HG03460 (cell line): ENCODE results near the gene HPRT1.
"Not testable (repeated sequence)": the region's sequence is repeated elsewhere in the genome, so short reads cannot be mapped to it uniquely, and the experiment has no call there.

Source experiments
- ATAC-seq: cut with Tn5 transposase; IDR thresholded peaks from one replicate; pipeline ENCODE4 v1.9.1; 2021; ENCODE audit not compliant: unreplicated experiment

Gene HPRT1, protein sequence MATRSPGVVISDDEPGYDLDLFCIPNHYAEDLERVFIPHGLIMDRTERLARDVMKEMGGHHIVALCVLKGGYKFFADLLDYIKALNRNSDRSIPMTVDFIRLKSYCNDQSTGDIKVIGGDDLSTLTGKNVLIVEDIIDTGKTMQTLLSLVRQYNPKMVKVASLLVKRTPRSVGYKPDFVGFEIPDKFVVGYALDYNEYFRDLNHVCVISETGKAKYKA

DNA sequence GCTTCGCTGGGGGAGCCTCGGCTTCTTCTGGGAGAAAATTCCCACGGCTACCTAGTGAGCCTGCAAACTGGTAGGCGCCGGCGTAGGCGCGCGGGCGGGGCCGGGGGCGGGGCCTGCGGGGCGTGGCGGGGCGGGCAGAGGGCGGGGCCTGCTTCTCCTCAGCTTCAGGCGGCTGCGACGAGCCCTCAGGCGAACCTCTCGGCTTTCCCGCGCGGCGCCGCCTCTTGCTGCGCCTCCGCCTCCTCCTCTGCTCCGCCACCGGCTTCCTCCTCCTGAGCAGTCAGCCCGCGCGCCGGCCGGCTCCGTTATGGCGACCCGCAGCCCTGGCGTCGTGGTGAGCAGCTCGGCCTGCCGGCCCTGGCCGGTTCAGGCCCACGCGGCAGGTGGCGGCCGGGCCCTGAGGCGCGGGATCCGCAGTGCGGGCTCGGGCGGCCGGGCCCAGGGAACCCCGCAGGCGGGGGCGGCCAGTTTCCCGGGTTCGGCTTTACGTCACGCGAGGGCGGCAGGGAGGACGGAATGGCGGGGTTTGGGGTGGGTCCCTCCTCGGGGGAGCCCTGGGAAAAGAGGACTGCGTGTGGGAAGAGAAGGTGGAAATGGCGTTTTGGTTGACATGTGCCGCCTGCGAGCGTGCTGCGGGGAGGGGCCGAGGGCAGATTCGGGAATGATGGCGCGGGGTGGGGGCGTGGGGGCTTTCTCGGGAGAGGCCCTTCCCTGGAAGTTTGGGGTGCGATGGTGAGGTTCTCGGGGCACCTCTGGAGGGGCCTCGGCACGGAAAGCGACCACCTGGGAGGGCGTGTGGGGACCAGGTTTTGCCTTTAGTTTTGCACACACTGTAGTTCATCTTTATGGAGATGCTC, at the start of gene HPRT1:
Gene HPRT1 (plus strand): TSS at position 161 of the 857 bp plus-strand sequence. CDS start 147 bp downstream, at position 308.
- peak; percentile 85 for ATAC-seq

GRCh38 chrX:134416087-134416486, 43.9 kb upstream of the HPRT1 start:
- no peak for ATAC-seq

GRCh38 chrX:134418317-134419113, 41.5 kb upstream of the HPRT1 start:
- no peak for ATAC-seq

- ATAC-seq = no peak
These were observed 40.2 kb upstream of the HPRT1 start for GRCh38 chrX:134419784-134420183.

- ATAC-seq = no peak
These were observed 36.4 kb upstream of the HPRT1 start for GRCh38 chrX:134423606-134424005.

DNA sequence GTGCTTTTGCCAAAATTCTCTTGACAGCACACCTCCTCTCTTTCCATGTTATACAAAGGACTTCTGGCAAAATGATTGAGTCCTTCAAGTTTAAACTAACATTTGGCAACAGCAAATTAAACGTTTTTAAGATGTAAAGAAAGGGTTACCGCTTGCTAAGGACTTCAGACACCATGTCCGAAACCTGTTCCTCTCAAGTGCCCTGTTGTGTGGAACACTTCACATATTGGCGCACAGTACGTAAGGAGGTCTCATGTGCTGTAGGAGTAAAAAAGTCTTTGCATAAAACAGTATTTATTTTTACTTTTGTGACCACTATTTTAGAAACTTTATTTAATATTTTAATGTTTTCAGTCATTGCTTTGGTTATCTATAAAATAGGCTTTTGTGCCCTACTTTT, 33.7 kb upstream of the HPRT1 start:
- no peak for ATAC-seq

GRCh38 chrX:134431894-134432293, 28.1 kb upstream of the HPRT1 start:
- no peak for ATAC-seq

GRCh38 chrX:134435894-134436293, 24.1 kb upstream of the HPRT1 start:
- no peak for ATAC-seq

DNA sequence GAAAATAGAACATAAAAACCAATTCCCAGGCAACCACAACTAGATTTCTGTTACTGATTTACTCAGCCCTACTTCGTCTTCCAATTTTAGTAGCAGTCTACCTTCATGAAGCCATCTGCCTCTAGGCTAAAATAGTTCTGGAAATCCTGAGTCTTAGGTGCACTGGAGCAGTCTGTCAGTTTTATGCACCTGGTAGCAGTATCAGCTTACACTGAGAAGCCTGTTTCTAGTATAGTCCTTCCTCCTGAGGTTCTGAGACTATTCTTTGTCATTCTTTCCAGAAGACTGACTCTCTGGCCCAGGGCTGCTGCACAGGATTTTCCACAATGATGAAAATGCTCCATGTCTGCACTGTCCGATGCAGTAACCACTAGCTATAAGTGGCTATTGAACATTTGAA, 16.9 kb upstream of the HPRT1 start:
- no peak for ATAC-seq

GRCh38 chrX:134443461-134443860, 16.5 kb upstream of the HPRT1 start:
- ATAC-seq = no peak

DNA sequence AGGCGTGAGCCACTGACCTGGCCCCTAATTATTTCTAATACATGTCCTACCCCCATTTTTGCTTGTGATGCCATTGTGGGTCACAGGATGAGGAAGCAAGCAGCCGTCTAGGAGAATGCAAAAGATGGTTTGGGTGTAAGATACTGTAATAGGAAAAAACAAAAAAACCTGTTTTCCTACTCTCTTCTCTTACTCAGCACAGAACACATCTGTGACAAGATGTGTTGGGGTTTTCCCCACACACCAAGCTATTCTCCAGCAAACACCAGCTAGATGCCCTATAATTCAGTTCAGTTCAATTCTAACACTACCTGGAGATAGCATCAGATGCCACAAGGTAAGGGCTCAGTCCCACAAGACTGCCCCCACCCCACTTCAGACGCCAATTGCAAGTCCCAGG, 15.3 kb upstream of the HPRT1 start:
- no peak for ATAC-seq

DNA sequence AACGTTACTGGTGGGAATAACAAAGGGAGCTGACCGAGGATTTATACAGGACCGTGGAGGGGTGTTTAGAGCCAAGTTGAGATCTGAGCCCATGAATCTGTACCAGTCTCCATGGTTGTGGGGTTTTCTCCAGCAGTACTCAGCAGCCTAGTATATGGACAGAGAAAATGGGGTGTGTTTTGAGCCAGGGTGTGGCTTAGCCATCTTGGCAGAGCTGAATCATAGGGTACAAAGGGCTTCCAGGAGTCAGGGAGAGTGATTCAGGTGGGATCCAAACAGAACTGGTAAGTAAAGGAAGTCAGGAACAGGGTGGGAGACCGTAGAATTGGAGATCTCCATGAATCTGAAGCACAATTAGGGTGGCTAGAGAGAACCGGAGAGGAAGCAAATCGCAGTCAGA, 7.4 kb upstream of the HPRT1 start:
- no peak for ATAC-seq

DNA sequence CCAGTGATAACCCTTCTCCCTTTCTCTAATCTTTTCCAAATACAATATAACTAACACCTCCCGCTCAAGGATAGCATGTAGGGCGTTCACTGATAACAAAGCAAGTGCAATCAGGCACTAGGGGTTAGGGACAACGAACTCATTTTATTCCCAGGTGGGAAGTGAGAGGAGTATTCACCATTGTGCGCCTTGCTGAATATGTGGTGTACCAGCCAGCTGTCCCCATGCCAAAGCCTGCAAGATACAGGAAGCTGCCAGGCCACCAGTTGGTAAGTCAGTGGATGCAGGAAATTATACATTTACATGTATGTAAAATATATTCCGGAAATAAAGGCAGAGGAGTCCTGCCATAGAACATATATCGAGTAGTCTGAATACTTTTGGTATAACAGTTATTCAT, 6.3 kb upstream of the HPRT1 start:
- ATAC-seq = no peak

DNA sequence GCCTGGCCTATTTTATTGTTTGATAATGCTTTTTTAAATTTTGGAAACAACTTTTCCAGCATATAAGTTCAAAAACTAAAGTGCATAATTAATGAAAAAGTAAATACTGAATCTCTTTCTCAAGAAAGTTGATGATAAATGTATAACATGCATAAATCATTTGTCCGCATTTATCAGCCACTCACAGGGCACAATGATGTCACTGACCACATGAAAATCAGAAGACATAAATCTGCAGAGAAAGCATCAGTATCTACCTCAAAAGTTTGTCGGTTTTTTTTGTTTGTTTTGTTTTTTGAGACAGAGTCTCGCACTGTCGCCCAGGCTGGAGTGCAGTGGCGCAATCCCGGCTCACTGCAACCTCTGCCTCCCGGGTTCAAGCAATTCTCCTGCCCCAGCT, 5.5 kb upstream of the HPRT1 start:
- no peak for ATAC-seq

DNA sequence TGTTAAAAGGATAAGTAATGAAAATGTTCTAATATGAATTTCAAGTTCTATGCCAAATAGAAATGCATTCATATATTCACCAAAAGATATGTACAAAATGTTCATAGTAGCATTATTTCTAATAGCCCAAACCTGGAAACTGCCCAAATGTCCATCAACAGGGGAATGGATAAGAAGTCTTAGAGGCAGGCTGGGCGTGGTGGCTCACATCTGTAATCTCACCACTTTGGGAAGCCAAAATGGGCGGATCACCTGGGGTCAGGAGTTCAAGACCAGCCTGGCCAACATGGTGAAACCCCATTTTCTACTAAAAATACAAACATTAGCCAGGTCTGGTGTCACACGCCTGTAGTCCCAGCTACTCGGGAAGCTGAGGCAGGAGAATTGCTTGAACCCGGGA, 2.3 kb upstream of the HPRT1 start:
- no peak for ATAC-seq

GRCh38 chrX:134459683-134460004, 321 bp upstream of the HPRT1 start:
- ATAC-seq = peak; percentile 19

GRCh38 chrX:134460862-134461220, 876 bp downstream of the HPRT1 start:
- peak; percentile 17 for ATAC-seq

- no peak for ATAC-seq
These were observed 1.5 kb downstream of the HPRT1 start for GRCh38 chrX:134461437-134461836.

GRCh38 chrX:134462927-134463326, 3.0 kb downstream of the HPRT1 start:
- no peak for ATAC-seq

- ATAC-seq = not testable (repeated sequence)
These were observed 4.5 kb downstream of the HPRT1 start for GRCh38 chrX:134464453-134464852.

DNA sequence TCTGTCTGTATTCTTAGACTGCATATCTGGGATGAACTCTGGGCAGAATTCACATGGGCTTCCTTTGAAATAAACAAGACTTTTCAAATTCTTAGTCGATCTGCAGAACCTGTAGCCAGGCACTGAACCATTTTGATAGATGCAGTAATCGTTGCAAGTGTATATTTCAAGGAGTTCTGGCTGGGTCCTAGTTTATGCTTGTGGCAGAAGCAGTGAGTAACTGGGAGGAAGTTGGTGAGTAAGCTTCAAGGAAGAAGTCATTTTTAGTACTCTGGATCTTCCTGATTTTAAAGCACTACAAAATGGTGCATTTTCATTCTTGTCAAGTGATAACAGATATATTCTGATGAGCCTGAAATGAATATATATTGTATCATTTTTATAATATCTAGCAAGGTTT, 9.5 kb downstream of the HPRT1 start:
- ATAC-seq = no peak

- ATAC-seq = no peak
These were observed 10.0 kb downstream of the HPRT1 start for GRCh38 chrX:134470013-134470412.
